ENCODE data around the gene PCDHB4.
"Not testable (repeated sequence)": the region's sequence is repeated elsewhere in the genome, so short reads cannot be mapped to it uniquely, and the experiment has no call there.

PCDHB4 gene

DNA sequence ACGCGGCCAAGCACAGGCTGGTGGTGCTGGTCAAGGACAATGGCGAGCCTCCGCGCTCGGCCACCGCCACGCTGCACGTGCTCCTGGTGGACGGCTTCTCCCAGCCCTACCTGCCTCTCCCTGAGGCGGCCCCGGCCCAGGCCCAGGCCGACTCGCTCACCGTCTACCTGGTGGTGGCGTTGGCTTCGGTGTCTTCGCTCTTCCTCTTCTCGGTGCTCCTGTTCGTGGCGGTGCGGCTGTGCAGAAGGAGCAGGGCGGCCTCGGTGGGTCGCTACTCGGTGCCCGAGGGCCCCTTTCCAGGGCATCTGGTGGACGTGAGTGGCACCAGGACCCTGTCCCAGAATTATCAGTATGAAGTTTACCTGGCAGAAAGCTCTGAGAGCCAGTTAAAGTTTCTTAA is 36.3 kb downstream of the PCDHB4 start:
- H3K27ac Mint-ChIP-seq, H3K4me1 Mint-ChIP-seq, CTCF ChIA-PET, H3K4me3 Mint-ChIP-seq, H3K36me3 Mint-ChIP-seq, DNase-seq, H3K27me3 Mint-ChIP-seq: not testable (repeated sequence)
- peaks cover 17% of the 10 kb centered on the region for H3K9me3 Mint-ChIP-seq

DNA sequence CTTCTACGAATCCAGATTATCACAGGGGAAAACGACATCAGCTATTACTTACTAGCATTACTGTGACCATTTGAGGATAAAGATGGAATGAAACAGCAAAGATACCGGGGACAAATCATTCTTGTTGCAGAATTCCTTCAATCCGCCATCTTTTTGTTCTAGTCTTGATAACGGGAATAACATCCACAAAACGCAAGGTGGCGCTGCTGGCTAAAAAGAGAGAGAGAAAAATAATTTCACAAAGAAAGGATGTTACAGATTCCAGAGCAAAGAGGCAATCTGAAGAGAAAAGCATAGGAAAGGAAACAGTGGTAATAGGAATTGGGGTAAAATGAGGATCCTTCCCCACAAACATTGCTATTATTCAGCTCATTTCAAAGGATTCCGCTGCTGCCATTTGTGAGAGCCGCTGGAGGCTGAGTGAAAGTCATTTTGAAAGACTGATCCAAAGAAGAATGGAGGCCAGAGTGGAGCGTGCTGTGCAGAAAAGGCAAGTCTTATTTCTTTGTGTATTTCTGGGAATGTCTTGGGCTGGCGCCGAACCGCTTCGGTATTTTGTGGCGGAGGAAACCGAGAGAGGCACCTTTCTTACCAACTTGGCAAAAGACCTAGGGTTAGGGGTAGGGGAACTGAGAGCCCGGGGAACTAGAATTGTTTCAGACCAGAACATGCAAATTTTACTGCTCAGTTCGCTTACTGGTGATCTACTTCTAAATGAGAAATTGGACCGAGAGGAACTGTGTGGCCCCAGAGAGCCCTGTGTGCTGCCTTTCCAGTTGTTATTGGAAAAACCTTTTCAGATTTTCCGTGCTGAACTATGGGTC is 51.0 kb downstream of the PCDHB4 start, which contains the start of gene PCDHB7:
Gene PCDHB7 (plus strand): TSS at position 264 of the 824 bp plus-strand sequence. CDS start 192 bp downstream, at position 456.
- Mint-ChIP-seq H3K4me1 (no peaks in the 10 kb centered on the region), H3K27me3 (peaks cover 13% of the 10 kb centered on the region), H3K27ac (no peak within 1 kb of the TSS), H3K36me3 (no peaks in the 10 kb centered on the region), H3K9me3 (peaks cover 13% of the 10 kb centered on the region), H3K4me3 (no peak within 1 kb of the TSS)
- CTCF ChIA-PET: no interaction called here
- peak; percentile 38 for DNase-seq

GRCh38 chr5:141174291-141175104 is 52.9 kb downstream of the PCDHB4 start:
- H3K27ac Mint-ChIP-seq, H3K4me1 Mint-ChIP-seq, H3K36me3 Mint-ChIP-seq, CTCF ChIA-PET, DNase-seq, H3K4me3 Mint-ChIP-seq: not testable (repeated sequence)
- peaks cover 13% of the 10 kb centered on the region for H3K27me3 Mint-ChIP-seq
- H3K9me3 Mint-ChIP-seq: peaks cover 11% of the 10 kb centered on the region

Data from activated naive CD4-positive, alpha-beta T cell treated with anti-CD3 and anti-CD28 coated beads, Interleukin-2, amount 10 ng/mL, durations not matched to agents 7 days and 5 days (primary cell).